Parathyroid adenoma (tissue), 2 donors: ENCODE measurements around the gene SLC1A2.

Experiments used
- H2AFZ ChIP-seq: fragments of 300-600 bp; sonication (generic); one replicate; pipeline ENCODE4 v1.7.0; 2017; ENCODE audit warnings: antibody characterized with exemption, mild to moderate bottlenecking
- H3K27ac ChIP-seq: fragments of 300-600 bp; sonication (generic); one replicate; pipeline ENCODE4 v1.7.0; 2017
- H3K27me3 ChIP-seq: fragments of 300-600 bp; sonication (generic); one replicate; pipeline ENCODE4 v1.7.0; 2017; ENCODE audit warnings: low read length; ENCODE audit not compliant: control insufficient read depth, insufficient read depth
- H3K36me3 ChIP-seq: fragments of 300-600 bp; sonication (generic); one replicate; pipeline ENCODE4 v1.7.0; 2017; ENCODE audit warnings: low read length; ENCODE audit not compliant: control insufficient read depth, insufficient read depth
- H3K4me1 ChIP-seq: fragments of 300-600 bp; sonication (generic); one replicate; pipeline ENCODE4 v1.7.0; 2017; ENCODE audit warnings: control low read depth
- H3K4me2 ChIP-seq: fragments of 300-600 bp; sonication (generic); one replicate; pipeline ENCODE4 v1.7.0; 2017; ENCODE audit warnings: low read length
- H3K4me3 ChIP-seq: fragments of 300-600 bp; sonication (generic); one replicate; pipeline ENCODE4 v1.7.0; 2017; ENCODE audit warnings: low read depth, low read length
- H3K79me2 ChIP-seq: fragments of 300-600 bp; sonication (generic); one replicate; pipeline ENCODE4 v1.7.0; 2017; ENCODE audit warnings: control low read depth
- H3K9ac ChIP-seq: fragments of 300-600 bp; sonication (generic); one replicate; pipeline ENCODE4 v1.7.0; 2017; ENCODE audit warnings: mild to moderate bottlenecking
- H3K9me3 ChIP-seq: fragments of 300-600 bp; sonication (generic); one replicate; pipeline ENCODE4 v1.7.0; 2017; ENCODE audit warnings: low read length; ENCODE audit not compliant: control insufficient read depth
- TF ChIP-seq, protein P1 (sequence below): fragments of 300-600 bp; sonication (generic); IDR thresholded peaks from one replicate; pipeline ENCODE4 v1.7.0; 2017; ENCODE audit warnings: antibody characterized with exemption, mild to moderate bottlenecking
- donor health status: primary hyperparathyroidism.

Gene SLC1A2

DNA sequence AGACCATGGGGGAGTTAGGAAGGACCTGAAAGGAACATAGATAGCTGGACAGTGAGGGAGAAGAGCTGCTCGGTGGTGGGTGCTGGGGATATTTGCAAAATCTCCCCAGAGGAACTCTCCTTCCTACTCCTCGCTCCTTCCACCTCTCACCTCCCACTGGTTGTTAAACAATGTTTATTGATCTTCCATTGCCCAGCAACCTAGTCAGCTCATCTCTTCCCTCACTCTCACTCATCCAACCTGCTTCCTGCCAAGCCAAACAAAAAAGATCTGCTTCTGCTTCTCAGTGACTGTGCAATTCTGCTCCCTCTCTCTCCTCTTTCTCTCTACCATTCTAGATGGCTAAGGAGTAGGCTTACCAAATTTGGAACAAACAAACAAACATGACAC, 115.0 kb downstream of the SLC1A2 start:
- no peak overlapping the region for H3K4me3 ChIP-seq
- no peak overlapping the region for H3K4me2 ChIP-seq
- H2AFZ ChIP-seq, result no peak overlapping the region
- no peaks in the 10 kb centered on the region for H3K9me3 ChIP-seq
- H3K36me3 ChIP-seq, result no peaks in the 10 kb centered on the region
- no peaks in the 10 kb centered on the region for H3K27me3 ChIP-seq
- H3K27ac ChIP-seq, result no peak overlapping the region
- no peaks in the 10 kb centered on the region for H3K79me2 ChIP-seq
- TF ChIP-seq, protein P1, sequence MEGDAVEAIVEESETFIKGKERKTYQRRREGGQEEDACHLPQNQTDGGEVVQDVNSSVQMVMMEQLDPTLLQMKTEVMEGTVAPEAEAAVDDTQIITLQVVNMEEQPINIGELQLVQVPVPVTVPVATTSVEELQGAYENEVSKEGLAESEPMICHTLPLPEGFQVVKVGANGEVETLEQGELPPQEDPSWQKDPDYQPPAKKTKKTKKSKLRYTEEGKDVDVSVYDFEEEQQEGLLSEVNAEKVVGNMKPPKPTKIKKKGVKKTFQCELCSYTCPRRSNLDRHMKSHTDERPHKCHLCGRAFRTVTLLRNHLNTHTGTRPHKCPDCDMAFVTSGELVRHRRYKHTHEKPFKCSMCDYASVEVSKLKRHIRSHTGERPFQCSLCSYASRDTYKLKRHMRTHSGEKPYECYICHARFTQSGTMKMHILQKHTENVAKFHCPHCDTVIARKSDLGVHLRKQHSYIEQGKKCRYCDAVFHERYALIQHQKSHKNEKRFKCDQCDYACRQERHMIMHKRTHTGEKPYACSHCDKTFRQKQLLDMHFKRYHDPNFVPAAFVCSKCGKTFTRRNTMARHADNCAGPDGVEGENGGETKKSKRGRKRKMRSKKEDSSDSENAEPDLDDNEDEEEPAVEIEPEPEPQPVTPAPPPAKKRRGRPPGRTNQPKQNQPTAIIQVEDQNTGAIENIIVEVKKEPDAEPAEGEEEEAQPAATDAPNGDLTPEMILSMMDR, result no peak
- H3K4me1 ChIP-seq, result no peaks in the 10 kb centered on the region
- H3K9ac ChIP-seq, result no peak overlapping the region

DNA sequence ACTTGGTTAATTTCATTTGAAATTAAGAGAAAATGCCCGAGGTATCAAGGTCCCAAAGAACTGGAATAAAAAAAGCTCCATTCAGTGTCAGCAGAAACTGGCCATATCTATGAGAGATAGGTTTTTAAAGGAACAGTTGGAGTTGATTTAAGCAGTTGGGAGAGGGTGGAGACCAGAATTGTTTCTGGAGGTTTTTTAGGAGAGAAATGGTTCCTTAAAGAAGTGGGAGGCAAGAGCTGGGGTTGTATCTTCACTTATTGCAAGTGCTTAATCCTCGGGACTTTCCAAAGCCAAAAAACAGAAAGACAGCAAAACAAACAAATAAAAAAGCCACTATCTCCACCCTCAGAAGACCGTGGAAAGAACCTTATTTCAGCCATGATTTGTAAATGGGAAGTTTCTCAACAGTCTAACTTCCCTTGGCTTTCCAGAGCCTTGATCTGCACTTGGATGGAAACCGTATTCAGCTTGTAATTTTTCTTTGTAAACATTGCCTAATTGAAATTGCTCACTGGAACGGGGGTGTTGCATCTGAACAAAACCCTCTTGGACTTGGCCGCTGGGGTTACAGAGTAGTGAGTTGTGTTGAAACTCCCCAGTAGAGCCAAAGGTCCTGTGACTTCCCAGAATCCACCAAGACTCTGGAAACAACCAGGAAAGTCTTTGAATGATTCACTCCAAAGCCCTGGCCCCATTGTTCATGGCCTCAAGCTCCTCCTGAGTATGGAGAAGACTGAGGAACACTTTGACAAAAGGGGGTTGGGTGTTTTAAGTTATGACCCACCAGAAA, 115.6 kb downstream of the SLC1A2 start:
- no peaks in the 10 kb centered on the region for H3K4me1 ChIP-seq
- no peaks in the 10 kb centered on the region for H3K79me2 ChIP-seq
- no peak overlapping the region for H3K27ac ChIP-seq
- H3K4me3 ChIP-seq, result no peak overlapping the region
- no peaks in the 10 kb centered on the region for H3K36me3 ChIP-seq
- H3K4me2 ChIP-seq, result no peak overlapping the region
- H3K27me3 ChIP-seq, result no peaks in the 10 kb centered on the region
- no peaks in the 10 kb centered on the region for H3K9me3 ChIP-seq
- H3K9ac ChIP-seq, result no peak overlapping the region
- no peak overlapping the region for H2AFZ ChIP-seq
- TF ChIP-seq, protein P1, result no peak

DNA sequence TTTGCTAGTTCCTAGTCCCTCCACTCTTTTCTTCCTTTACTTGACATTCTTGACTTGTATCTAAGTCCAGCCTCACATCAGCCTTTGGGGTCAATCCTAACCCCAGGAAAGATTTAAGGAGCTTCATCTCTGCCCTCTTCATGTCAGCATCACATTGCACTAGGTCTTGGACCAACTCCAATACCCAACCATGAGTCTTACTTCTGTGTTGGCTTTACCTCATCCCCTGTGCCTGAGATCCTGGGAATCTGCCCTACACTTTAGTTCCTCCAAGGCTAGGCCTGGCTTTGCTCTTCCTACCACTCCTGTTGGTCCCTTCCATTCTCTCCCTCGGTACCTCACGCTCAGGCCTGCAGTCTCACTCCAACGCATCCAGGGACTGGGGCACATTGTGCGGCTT, 117.0 kb downstream of the SLC1A2 start:
- Histone ChIP-seq H3K27me3 (no peaks in the 10 kb centered on the region), H3K27ac (no peak overlapping the region), H2AFZ (no peak overlapping the region), H3K9me3 (no peaks in the 10 kb centered on the region), H3K4me1 (no peaks in the 10 kb centered on the region), H3K4me2 (no peak overlapping the region), H3K36me3 (no peaks in the 10 kb centered on the region), H3K9ac (no peak overlapping the region), H3K4me3 (no peak overlapping the region), H3K79me2 (no peaks in the 10 kb centered on the region)
- TF ChIP-seq, protein P1, result no peak

DNA sequence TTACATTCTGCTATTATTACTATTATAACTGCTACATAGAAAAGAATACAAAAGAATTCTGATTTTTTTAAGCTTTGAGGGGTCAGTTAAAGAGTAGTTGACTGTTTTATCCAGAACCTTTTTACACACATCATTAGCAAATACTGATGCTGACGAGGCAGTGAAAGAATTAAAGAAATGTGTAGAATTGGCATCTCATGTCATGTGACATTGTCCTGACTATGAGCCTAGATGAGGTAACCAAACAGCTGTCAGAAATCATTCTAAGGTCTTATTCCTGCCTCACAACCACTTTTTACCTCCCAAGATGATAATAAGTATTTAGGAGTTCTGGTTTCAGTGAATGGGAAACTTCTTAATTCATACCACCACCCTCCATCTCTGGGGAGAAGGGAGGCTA, 121.0 kb downstream of the SLC1A2 start:
- Histone ChIP-seq H3K4me3 (no peak overlapping the region), H3K4me1 (no peaks in the 10 kb centered on the region), H3K27ac (no peak overlapping the region), H2AFZ (no peak overlapping the region), H3K9me3 (no peaks in the 10 kb centered on the region), H3K4me2 (no peak overlapping the region), H3K79me2 (no peaks in the 10 kb centered on the region), H3K27me3 (no peaks in the 10 kb centered on the region), H3K9ac (no peak overlapping the region), H3K36me3 (no peaks in the 10 kb centered on the region)
- TF ChIP-seq, protein P1, result no peak

DNA sequence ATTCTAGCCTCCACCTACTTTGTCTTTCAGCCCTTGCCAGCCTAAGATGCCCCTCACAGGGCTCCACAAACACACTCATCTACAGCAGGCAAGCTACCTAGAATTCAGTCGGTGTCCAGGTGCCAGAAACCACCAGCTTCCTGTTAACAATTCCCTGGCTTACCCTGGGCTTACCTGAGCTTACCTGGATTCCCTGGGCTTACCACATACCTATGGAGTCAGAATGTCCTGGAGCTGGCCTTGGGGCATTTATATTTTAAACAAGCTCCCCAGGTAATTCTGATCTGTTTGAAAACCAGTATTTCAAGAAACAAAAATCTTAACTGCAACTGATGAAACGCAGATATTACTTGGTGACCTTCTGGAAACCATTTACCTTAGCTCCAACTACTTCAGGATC, 123.6 kb downstream of the SLC1A2 start:
- Histone ChIP-seq H3K9ac (no peak overlapping the region), H3K79me2 (no peaks in the 10 kb centered on the region), H3K4me1 (no peaks in the 10 kb centered on the region), H3K4me3 (no peak overlapping the region), H2AFZ (no peak overlapping the region), H3K4me2 (no peak overlapping the region), H3K9me3 (no peaks in the 10 kb centered on the region), H3K27ac (no peak overlapping the region), H3K36me3 (no peaks in the 10 kb centered on the region), H3K27me3 (no peaks in the 10 kb centered on the region)
- TF ChIP-seq, protein P1, result no peak
